SK-N-SH (cell line): Measurements from ENCODE around the gene PDE8A. TPM values are rescaled to one million over a fixed set of nuclear protein-coding genes. Genes with fewer than 3 reads are reported as not detected.

Experiments used
- CTCF ChIA-PET: fragments of 300-600, 350-600 bp; formaldehyde crosslinking; extraction: SDS; loops from one replicate; lab custom pipeline; 2021; lab: Yijun Ruan, JAX
- POLR2A ChIA-PET: fragments of 350-600 bp; sonication (Branson Sonifier 250); formaldehyde crosslinking; extraction: SDS; loops from one replicate; lab custom pipeline; 2020; ENCODE audit warnings: antibody characterized with exemption, inconsistent platforms; lab: Yijun Ruan, JAX
- DNase-seq: peaks from one replicate; pipeline ENCODE4 v3.0.0; 2012
- H2AFZ ChIP-seq: fragments of 200-600 bp; sonication (generic); 2 replicates; pipeline ENCODE4 v1.8.1; 2016; ENCODE audit warnings: antibody characterized with exemption, mild to moderate bottlenecking, low read depth
- H3F3A ChIP-seq: fragments of 200-600 bp; sonication (generic); replicated peaks from 2 replicates; pipeline ENCODE3; 2016; ENCODE audit warnings: antibody characterized with exemption, mild to moderate bottlenecking; ENCODE audit not compliant: insufficient read depth
- H3K27ac ChIP-seq, 2 experiments: fragments of 200-500 bp in 1 of 2; fragments of 200-600 bp in 1 of 2; sonication (Bioruptor generic) in 1 of 2; sonication (generic), shearing (Covaris generic) in 1 of 2; 2 replicates each; pipeline versions ENCODE4 v1.5.1 to v1.6.1; 2014 to 2016; ENCODE audit warnings: low read depth in 2 of 2, inconsistent platforms in 1 of 2, low read length in 1 of 2, mild to moderate bottlenecking in 1 of 2, mixed read lengths in 1 of 2
- H3K27me3 ChIP-seq: fragments of 200-600 bp; sonication (generic), shearing (Covaris generic); 2 replicates; pipeline ENCODE4 v1.6.1; 2016; ENCODE audit warnings: mixed run types; ENCODE audit not compliant: insufficient read depth
- H3K36me3 ChIP-seq, 2 experiments: fragments of 200-500 bp in 1 of 2; fragments of 200-600 bp in 1 of 2; sonication (Bioruptor generic) in 1 of 2; sonication (generic) in 1 of 2; replicated peaks in 1 of 2; 2 replicates each; pipeline versions ENCODE3 to v1.5.1; 2014 to 2016; ENCODE audit warnings: low read length in 1 of 2, mild to moderate bottlenecking in 1 of 2; ENCODE audit not compliant: insufficient read depth in 2 of 2, control insufficient read depth in 1 of 2
- H3K4me1 ChIP-seq, 2 experiments: fragments of 200-500 bp in 1 of 2; fragments of 200-600 bp in 1 of 2; sonication (Bioruptor generic) in 1 of 2; sonication (generic), shearing (Covaris generic) in 1 of 2; 2 replicates each; pipeline versions ENCODE4 v1.5.1 to v1.6.1; 2014 to 2016; ENCODE audit warnings: low read depth in 1 of 2, low read length in 1 of 2, mixed run types in 1 of 2; ENCODE audit not compliant: insufficient read depth in 2 of 2, control insufficient read depth in 1 of 2
- H3K4me2 ChIP-seq: fragments of 200-600 bp; sonication (generic), shearing (Covaris generic); 2 replicates; pipeline ENCODE4 v1.6.1; 2017; ENCODE audit warnings: mixed run types
- H3K4me3 ChIP-seq, 2 experiments: fragments of 200-500 bp in 1 of 2; fragments of 200-600 bp in 1 of 2; sonication (Bioruptor generic) in 1 of 2; sonication (generic), shearing (Covaris generic) in 1 of 2; 2 replicates each; pipeline versions ENCODE4 v1.5.1 to v1.8.1; 2014 to 2016; ENCODE audit warnings: low read depth in 2 of 2, inconsistent platforms in 1 of 2, low read length in 1 of 2, mild to moderate bottlenecking in 1 of 2, mixed read lengths in 1 of 2, moderate library complexity in 1 of 2
- H3K79me2 ChIP-seq: fragments of 200-600 bp; sonication (generic); 2 replicates; pipeline ENCODE4 v1.8.1; 2017; ENCODE audit warnings: mild to moderate bottlenecking; ENCODE audit not compliant: insufficient read depth
- H3K9ac ChIP-seq: fragments of 200-600 bp; sonication (generic); 2 replicates; pipeline ENCODE4 v1.6.1; 2017; ENCODE audit warnings: mixed run types
- H3K9me2 ChIP-seq: fragments of 200-600 bp; sonication (generic); 2 replicates; pipeline ENCODE4 v1.6.1; 2017; ENCODE audit warnings: mixed run types
- H3K9me3 ChIP-seq: fragments of 200-600 bp; sonication (generic); 2 replicates; pipeline ENCODE4 v1.6.1; 2017; ENCODE audit warnings: mixed run types, mild to moderate bottlenecking, moderate library complexity
- H4K20me1 ChIP-seq: fragments of 200-600 bp; sonication (generic); 2 replicates; pipeline ENCODE4 v1.6.1; 2017; ENCODE audit warnings: mild to moderate bottlenecking, mixed run types; ENCODE audit not compliant: insufficient read depth
- CHD2 ChIP-seq: fragments of 150-350 bp; IDR thresholded peaks from 2 replicates; pipeline ENCODE4 v1.6.1; 2018; ENCODE audit warnings: low read length; ENCODE audit not compliant: partially characterized antibody
- EP300 ChIP-seq, 2 experiments: IDR thresholded peaks; 2 replicates each; pipeline versions ENCODE4 v1.4.0 to v1.6.1; 2012; ENCODE audit warnings: borderline replicate concordance in 1 of 2, low read depth in 1 of 2, low read length in 1 of 2
- FOSL2 ChIP-seq: IDR thresholded peaks from 2 replicates; pipeline ENCODE4 v1.4.0; 2012; ENCODE audit warnings: low read depth, mild to moderate bottlenecking, moderate library complexity, borderline replicate concordance
- FOXJ3 ChIP-seq: sonication (generic); formaldehyde crosslinking; IDR thresholded peaks from 2 replicates; pipeline ENCODE4 v1.5.1; 2020; ENCODE audit warnings: mild to moderate bottlenecking, missing genetic modification reagents
- GABPA ChIP-seq: IDR thresholded peaks from 2 replicates; pipeline ENCODE4 v1.4.0; 2012; ENCODE audit warnings: low read depth, mild to moderate bottlenecking
- GATA2 ChIP-seq: sonication (generic); formaldehyde crosslinking; IDR thresholded peaks from 2 replicates; pipeline ENCODE4 v1.5.0; 2020; ENCODE audit warnings: mild to moderate bottlenecking, missing genetic modification reagents
- MAX ChIP-seq: IDR thresholded peaks from 2 replicates; pipeline ENCODE4 v1.4.0; 2012; ENCODE audit warnings: low read depth
- MXI1 ChIP-seq: IDR thresholded peaks from 2 replicates; pipeline ENCODE4 v1.6.1; 2012; ENCODE audit warnings: mild to moderate bottlenecking, low read depth, low read length, improper control_type of control experiment
- NFIC ChIP-seq: IDR thresholded peaks from 2 replicates; pipeline ENCODE4 v1.4.0; 2012; ENCODE audit warnings: borderline replicate concordance
- NRF1 ChIP-seq: IDR thresholded peaks from 2 replicates; pipeline ENCODE4 v1.6.1; 2012; ENCODE audit warnings: low read depth, mild to moderate bottlenecking, low read length
- POLR2AphosphoS5 ChIP-seq: IDR thresholded peaks from 2 replicates; pipeline ENCODE4 v1.6.1; 2012; ENCODE audit warnings: low read depth, low read length
- RAD21 ChIP-seq: IDR thresholded peaks from 2 replicates; pipeline ENCODE4 v1.6.1; 2012; ENCODE audit warnings: mild to moderate bottlenecking, low read length
- RCOR1 ChIP-seq: fragments of 150-350 bp; IDR thresholded peaks from 2 replicates; pipeline ENCODE4 v1.6.1; 2017; ENCODE audit warnings: antibody characterized with exemption, low read length
- RXRA ChIP-seq: IDR thresholded peaks from 2 replicates; pipeline ENCODE4 v1.4.0; 2012; ENCODE audit warnings: low read depth, mild to moderate bottlenecking, borderline replicate concordance
- ZBTB33 ChIP-seq: IDR thresholded peaks from 2 replicates; pipeline ENCODE4 v1.4.0; 2012; ENCODE audit warnings: low read depth, borderline replicate concordance
- WGBS: methylation state at CpG from one replicate; pipeline ENCODE4 v1.1.6; 2017; ENCODE audit warnings: low lambda C conversion rate; 5-methylcytosine and 5-hydroxymethylcytosine counted together
- polyA plus RNA-seq, 3 experiments: library from polyadenylated mRNA; depleted of rRNA; stranded (reverse); fragments of >200 nt; gene quantifications; 2 replicates each; pipeline ENCODE4 v1.2.3, GENCODE V29; 2012
- TF ChIP-seq, protein P1 (sequence below): fragments of 150-350 bp; IDR thresholded peaks from 2 replicates; pipeline ENCODE4 v1.6.1; 2017; ENCODE audit warnings: antibody characterized with exemption, low read length, low read depth, borderline replicate concordance
- TF ChIP-seq, protein P2 (sequence below): fragments of 200-600 bp; sonication (generic); IDR thresholded peaks from 2 replicates; pipeline ENCODE4 v1.6.1; 2017; ENCODE audit warnings: antibody characterized with exemption, mild to moderate bottlenecking, moderate library complexity
- TF ChIP-seq, protein P3 (sequence below): IDR thresholded peaks from 2 replicates; pipeline ENCODE4 v1.4.0; 2012; ENCODE audit warnings: low read depth, borderline replicate concordance

Gene PDE8A
- polyA plus RNA-seq, 1 of the 3 experiments (the other 2 are of a cell fraction), result 13.4 TPM

GRCh38 chr15:85073556-85074194 lies 92.0 kb downstream of the PDE8A start:
- no peak overlapping the region for H3K27ac ChIP-seq
- H2AFZ ChIP-seq, result no peak overlapping the region
- 88% methylated on average over 3 of the region's 3 CpGs for WGBS
- DNase-seq, result no peak
- peaks cover under 1% of the 10 kb centered on the region for H3F3A ChIP-seq
- TF ChIP-seq, protein P1, sequence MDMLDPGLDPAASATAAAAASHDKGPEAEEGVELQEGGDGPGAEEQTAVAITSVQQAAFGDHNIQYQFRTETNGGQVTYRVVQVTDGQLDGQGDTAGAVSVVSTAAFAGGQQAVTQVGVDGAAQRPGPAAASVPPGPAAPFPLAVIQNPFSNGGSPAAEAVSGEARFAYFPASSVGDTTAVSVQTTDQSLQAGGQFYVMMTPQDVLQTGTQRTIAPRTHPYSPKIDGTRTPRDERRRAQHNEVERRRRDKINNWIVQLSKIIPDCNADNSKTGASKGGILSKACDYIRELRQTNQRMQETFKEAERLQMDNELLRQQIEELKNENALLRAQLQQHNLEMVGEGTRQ, result no peak
- TF ChIP-seq FOXJ3 (CRISPR knock-in tag) (no peak), ZBTB33 (no peak), RAD21 (no peak), FOSL2 (no peak), NFIC (no peak), RXRA (no peak), POLR2AphosphoS5 (no peak), GATA2 (CRISPR knock-in tag) (no peak), RCOR1 (no peak), MAX (no peak), MXI1 (no peak), CHD2 (no peak), NRF1 (no peak), GABPA (no peak), EP300 (IDR thresholded peaks at IDR 0.05; ENCODE audit: borderline replicate concordance in 1 of 2, low read depth in 1 of 2, low read length in 1 of 2) (no peak)
- TF ChIP-seq, protein P2, sequence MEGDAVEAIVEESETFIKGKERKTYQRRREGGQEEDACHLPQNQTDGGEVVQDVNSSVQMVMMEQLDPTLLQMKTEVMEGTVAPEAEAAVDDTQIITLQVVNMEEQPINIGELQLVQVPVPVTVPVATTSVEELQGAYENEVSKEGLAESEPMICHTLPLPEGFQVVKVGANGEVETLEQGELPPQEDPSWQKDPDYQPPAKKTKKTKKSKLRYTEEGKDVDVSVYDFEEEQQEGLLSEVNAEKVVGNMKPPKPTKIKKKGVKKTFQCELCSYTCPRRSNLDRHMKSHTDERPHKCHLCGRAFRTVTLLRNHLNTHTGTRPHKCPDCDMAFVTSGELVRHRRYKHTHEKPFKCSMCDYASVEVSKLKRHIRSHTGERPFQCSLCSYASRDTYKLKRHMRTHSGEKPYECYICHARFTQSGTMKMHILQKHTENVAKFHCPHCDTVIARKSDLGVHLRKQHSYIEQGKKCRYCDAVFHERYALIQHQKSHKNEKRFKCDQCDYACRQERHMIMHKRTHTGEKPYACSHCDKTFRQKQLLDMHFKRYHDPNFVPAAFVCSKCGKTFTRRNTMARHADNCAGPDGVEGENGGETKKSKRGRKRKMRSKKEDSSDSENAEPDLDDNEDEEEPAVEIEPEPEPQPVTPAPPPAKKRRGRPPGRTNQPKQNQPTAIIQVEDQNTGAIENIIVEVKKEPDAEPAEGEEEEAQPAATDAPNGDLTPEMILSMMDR, result no peak
- TF ChIP-seq, protein P3, sequence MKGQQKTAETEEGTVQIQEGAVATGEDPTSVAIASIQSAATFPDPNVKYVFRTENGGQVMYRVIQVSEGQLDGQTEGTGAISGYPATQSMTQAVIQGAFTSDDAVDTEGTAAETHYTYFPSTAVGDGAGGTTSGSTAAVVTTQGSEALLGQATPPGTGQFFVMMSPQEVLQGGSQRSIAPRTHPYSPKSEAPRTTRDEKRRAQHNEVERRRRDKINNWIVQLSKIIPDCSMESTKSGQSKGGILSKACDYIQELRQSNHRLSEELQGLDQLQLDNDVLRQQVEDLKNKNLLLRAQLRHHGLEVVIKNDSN, result no peak
- peaks cover 0 to 21% of the 10 kb centered on the region in 2 experiments for H3K36me3 ChIP-seq
- ChIA-PET CTCF (interaction anchor here (0.6 to 1.0 kb wide), 2 partner anchors 18 to 27 kb away, joined by 3 read pairs; no protein-coding TSS in a partner anchor), POLR2A (no interaction called here)
- H3K27me3 ChIP-seq, result no peaks in the 10 kb centered on the region
- H3K9me2 ChIP-seq, result no peaks in the 10 kb centered on the region
- H3K4me1 ChIP-seq, result peaks cover 0 to 10% of the 10 kb centered on the region in 2 experiments; a peak in 1 of 4 replicates
- no peaks in the 10 kb centered on the region for H3K79me2 ChIP-seq
- H3K4me3 ChIP-seq, result no peak overlapping the region
- H3K9me3 ChIP-seq, result no peaks in the 10 kb centered on the region
- no peak overlapping the region for H3K9ac ChIP-seq
- no peak overlapping the region for H3K4me2 ChIP-seq
- no peaks in the 10 kb centered on the region for H4K20me1 ChIP-seq
